ELF-1 (cell line): ENCODE measurements around the gene G6PC3.

Experiments
- DNase-seq: peaks from one replicate; pipeline ENCODE4 v3.0.0-alpha.2; 2016; ENCODE audit warnings: low read depth, low spot score

G6PC3 gene

DNA sequence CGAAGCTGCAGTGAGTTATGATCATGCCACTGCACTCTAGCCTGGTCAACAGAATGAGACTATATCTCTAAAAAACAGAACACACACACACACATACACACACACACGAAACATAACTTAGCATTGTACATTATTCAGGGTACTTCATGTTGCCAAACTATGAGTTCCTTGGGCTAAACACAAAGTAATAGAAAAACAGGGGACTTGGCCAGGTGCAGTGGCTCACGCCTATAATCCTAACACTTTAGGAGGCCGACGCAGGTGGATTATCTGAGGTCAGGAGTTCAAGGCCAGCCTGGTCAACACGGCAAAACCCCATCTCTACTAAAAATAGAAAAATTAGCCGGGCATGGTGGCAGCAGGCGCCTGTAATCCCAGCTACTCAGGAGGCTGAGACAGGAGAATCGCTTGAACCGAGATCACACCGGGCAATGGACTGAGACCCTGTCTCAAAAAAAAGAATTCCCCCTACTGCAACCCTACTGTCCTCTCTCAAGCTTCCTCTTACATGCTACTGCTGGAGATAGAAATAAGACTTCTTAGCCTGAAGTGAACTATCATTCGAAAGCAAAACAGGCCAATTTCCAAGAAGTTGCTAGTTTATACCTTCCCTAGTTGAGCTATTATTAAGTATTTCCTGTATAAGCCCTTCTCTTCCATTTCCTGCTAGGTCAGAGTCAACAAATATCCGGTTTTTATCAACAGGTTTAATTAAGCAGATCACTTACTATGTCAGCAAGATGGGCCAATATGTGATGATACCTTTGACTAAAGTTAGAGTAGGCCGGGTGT is 11.2 kb upstream of the G6PC3 start:
- no peak for DNase-seq

DNA sequence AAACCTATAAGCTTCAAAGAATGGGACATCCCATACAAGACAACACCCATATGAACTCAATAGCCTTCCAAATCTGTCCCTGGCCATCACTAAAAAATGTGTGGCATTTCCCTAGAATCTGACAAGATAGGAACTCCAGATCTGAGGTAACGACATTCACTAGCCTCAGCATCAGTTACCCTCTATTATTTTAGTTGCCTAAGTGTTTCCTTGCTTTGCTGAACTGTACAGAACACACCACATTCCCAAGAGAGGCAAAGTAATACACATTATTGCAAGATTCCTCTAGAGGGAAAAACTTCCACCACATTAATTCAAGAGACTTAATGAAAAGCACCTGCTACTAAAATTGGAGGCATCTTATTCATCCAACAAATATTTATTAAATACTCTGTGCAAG is 9.1 kb upstream of the G6PC3 start:
- DNase-seq = no peak

DNA sequence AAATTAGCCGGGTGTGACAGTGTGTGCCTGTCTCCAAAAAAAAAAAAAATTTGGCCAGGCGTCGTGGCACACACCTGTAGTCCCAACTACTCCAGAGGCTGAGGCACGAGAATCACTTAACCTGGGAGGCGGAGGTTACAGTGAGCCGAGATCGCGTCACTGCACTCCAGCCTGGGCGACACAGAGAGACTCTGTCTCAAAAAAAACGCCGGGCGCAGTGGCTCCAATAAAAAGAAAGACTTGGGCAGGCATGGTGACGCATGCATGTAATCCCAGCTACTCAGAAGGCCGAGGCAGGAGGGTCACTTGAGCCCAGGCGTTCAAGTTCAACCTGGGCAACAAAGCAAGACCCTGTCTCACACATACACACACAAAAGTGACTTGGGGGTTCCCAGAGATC is 7.7 kb upstream of the G6PC3 start:
- no peak for DNase-seq

DNA sequence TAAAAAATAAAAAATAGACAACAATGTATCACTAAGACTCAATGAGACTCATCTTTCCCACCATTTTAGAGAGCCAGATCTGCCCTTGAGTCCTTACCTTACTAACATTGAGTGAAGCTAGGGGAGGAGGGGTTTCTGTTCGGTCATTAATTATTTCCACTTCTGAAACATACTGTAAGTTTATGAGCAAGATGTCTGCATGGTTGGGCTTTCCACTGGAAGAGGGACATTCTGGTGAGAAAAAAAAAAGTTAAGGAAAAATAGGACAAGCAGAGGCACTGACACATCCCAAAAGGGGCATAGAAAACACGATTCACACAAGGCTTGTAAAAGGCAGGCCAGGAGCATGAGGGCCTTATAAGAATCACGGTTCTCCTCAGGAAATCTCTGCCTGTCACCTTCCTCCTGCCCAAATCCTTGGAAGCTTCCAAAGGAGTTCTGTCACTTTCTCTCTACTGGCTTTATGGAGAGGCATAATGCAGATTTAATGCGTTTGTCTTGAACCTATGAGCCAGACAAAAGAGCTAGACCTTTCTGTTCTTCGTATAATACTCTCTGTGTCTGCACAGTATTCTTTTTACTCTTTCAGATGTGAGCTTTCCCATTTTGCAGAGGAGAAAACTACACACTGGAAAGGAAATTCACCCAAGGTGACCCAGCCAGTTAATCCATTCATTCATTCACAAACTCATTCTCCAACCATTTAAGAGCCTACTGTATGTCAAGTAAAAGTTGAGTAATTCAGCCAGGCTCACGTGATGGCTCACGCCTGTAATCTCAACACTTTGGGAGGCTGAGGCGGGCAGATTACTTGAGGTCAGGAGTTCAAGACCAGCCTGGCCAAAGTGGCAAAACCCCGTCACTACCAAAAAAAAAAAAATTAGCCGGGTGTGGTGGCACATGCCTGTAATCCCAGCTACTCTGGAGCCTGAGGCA is 6.6 kb upstream of the G6PC3 start:
- no peak for DNase-seq

DNA sequence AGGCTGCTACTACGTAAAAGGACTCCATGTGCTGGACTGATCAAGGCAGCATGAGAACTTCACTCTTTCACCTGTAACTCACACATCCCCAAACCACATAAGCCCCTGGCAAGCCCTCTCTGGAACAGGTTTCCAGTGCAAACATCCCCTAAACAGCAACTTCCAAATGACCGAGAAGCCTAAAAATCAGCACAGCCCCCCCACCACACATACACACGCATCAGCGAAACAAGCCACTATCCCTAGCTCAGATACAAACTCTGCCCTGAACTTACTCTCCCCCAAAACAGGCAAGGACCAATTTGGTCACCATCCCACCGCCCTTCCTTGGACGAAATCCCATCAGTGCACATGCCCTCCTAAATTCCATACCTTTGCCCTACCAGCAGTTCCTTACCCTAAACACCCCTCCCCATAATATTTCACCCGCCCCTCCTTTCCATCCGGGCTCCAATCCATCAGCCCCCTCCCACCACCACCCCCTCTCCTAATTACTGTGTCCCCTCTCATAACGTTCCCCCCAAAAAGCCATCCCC is 4.8 kb upstream of the G6PC3 start:
- DNase-seq = no peak

DNA sequence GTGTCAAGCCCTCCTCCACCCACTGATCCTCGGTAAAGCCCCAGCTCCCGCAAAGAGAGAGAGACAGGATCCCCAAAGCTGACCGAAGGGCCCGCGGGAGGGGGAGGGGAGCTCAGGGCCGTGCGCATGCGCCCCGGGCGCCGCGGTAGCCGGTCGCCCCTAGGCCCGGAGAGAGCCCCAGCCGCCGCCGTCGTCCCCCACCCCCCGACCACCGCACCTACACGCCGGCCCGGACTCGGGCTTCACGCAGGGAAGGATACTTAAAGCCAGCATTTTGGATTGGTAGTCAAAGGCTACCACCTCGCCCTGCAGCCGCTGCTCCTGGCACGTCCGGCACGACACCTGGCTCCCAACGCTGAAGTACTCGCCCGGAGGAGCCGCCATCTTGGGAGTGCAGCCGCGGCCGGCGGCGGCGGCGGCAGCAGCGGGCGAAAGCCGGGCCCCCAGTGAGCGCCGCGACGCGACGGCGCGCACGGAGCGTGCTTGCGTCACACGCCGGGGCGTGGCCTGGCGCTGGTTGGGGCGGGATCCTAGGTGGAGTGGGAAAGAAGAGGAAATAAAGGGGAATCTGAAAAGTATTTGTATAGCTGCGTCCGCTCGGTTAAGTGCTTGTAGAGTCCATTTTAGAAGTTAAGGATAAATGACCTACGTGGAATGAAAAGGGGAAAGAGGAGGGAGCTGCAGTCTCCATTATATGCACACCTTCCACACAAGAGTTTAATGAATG is 4.2 kb upstream of the G6PC3 start, which contains the start of gene LSM12:
Gene LSM12, minus strand, starts transcription at position 468 of the 727 bp plus-strand sequence. Its CDS starts 84 bp downstream, at position 384.
- peak; percentile 95 for DNase-seq

DNA sequence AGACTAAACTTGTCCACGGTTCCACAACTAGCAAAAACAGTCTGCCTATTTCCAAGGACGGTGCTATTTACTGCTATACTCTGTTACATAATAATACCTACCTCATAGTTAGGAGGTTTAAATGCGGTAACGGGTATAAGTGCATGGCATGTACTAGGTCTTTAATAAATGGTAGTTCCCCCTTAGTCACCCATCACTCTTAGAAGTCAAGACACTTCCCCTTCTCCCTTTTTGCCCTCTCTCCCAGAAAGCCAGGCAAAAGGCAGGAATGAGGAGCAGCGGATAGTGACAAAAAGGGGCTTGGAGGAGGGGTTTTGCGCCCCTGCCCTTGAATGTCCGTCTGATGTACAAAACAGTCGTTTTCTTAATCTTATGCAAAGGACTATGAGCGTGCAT is 3.0 kb upstream of the G6PC3 start:
- no peak for DNase-seq

DNA sequence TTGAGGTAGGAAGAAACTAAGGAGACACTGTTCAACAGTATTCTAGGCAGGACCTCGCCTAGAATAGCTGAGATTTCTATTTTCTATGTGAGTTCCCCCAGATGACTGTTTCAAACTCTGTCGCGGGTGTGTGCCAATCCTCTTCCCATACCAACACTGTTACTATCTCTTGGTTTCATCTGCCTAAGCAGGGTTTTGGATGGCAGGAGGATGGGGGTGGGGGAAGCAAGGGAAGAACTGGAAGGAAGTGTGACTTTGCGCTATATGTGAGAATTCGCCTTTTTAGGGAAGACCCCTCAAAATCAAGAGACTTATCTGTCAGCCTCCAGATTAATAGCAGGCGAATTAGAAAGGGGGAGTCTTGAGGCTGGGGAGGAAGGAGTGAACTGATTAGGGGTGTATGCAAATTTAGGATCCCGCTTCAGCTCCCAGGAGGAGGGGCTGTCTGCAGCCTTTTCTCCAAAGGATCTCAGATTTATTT is 521 bp upstream of the G6PC3 start:
- peak; percentile 61 for DNase-seq

DNA sequence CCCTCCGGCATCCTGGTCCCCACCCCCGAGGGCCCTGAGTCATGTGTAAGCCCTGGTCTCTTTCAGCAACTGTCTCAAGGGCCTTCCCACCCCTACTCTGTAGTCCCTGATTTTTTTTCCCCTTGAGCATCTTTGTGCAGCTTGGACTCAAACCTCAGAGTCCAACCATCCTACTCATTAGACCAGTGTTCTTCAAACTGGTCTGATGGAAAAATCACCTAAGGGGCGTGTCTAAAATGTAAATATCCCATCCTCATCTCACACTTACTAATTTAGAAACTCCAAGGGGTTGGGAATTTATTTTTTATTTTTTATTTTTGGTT is 624 bp downstream of the G6PC3 start:
- DNase-seq = no peak

DNA sequence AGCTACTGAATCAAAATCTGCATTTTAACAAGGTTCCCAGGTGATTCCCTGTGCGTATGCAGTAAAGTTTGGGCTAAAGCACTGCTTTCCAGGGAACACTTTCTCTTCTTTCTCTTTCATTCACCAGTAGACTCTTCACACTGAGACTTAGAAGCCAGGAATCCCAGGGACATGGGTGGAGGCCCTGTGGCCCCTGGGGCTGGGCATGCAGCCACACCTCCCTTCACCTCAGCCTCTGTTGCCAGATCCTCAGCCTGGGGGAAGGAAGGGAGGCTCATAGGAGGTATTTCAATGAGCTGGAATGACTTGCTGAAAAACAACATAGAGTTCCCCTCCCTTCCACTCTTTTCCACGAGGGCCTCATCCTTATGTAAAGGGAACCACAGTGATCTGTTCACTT is 1.2 kb downstream of the G6PC3 start:
- peak; percentile 85 for DNase-seq

DNA sequence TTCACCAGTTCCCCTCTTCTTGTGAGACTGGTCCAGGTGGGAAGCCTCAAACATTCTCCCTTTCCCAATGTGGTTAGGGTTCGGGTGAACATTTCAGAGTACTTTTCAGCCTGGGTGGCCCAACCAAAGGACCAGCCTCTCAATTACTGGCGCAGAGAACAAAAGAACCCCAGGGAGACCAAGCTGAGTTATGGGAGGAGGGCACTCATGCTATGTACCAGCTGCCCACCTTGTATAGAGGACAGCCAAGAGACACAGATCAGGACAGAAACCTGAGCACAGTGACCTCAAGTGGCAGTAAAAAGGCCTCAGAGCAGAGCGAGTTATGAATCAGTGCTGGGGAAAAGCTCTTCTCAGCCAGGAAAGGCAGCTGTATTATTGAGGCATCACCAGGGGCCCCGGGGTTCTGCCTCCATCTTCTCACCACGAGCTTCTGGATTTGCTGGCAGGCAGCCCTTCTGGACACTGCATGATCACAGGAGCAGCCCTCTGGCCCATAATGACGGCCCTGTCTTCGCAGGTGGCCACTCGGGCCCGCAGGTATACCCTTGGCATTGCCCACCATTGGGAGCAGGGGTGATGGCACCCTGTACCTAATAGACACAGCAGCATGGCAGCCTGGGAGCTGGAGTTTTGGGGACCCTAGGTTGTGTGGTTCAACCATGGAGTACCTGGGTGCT is 3.8 kb downstream of the G6PC3 start:
- no peak for DNase-seq

DNA sequence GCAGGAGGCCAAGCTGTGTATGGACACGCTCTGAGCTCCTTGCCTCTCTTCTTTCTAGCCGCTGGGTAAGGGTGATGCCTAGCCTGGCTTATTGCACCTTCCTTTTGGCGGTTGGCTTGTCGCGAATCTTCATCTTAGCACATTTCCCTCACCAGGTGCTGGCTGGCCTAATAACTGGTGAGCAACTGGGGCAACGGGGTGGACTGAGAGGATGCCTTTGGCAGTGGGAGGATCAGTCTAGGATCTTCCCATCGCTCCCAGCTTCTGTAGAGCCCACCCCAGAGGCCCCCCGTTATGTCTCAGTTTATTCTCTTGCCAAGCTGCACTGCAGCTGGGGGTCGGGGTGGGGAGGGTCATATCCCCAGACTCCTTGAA is 4.4 kb downstream of the G6PC3 start:
- no peak for DNase-seq

DNA sequence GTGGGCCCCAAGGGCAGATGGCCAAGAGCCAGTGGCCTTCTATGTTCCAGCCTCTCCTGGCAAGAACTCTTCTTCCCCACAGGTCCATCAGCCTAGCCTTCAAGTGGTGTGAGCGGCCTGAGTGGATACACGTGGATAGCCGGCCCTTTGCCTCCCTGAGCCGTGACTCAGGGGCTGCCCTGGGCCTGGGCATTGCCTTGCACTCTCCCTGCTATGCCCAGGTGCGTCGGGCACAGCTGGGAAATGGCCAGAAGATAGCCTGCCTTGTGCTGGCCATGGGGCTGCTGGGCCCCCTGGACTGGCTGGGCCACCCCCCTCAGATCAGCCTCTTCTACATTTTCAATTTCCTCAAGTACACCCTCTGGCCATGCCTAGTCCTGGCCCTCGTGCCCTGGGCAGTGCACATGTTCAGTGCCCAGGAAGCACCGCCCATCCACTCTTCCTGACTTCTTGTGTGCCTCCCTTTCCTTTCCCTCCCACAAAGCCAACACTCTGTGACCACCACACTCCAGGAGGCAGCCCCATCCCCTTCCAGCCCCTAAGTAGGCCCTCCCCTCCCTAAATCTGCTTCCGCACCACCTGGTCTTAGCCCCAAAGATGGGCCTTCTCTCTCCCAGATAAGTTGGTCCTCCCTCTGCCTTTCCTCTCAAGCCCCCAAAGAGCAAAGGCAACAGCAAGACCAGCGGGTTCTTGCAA is 5.2 kb downstream of the G6PC3 start:
- no peak for DNase-seq

DNA sequence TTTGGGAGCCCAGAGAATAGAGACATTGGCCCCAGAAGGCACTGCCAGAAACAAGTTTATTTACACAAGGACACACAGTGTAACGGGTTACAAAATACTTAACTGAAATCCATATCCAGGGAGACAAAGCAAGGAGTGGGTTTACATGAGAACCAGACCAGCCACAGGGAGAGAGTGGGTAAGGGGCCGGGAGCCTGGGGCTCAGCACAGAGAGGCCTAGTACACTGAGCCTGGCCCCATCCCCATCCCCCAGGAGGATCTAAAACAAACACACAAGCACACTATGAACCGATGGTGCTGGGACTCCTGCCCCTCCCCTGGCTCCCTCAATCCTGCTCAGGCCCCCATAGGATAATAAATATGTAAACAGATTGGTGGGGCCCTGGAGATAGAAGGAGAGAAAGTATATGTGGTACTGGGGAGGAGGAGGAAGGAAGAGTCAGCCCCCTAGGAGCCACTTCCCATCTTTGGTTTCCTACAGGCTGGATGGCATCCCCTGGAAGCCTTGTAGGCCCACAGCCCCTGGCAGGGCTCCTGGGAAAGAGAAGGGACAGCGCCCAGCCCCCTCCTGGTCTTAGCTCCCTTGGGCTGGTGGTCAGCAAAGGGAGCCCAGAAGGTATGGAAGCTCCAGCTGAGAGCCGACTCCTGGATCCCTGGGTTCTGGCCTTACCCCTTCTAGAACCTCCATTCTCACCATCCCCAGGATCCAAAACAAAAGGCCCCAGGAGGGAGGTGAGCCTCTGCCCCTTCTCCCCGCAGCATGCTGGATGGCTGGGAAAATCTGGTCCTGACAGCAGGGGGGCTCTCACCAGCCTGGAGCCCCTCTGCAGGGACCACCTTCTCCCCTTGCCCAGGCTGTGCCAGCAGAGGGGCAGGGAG is 6.4 kb downstream of the G6PC3 start:
- no peak for DNase-seq

DNA sequence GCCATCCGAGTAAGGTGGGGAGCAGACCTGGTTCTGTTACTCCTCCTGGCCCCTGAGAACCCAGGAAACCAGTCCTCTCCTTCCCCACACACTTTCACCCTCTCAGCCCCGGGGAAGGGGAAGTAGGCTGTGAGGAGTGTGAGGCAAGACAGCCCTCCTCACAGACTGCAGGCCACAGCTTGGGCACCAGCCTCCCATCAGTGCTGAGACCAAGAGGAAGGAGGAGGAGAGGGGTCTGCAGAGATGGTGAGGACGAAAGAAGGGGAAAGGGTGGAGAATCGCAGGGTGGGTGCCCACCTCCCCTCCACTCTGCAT is 7.0 kb downstream of the G6PC3 start:
- no peak for DNase-seq

DNA sequence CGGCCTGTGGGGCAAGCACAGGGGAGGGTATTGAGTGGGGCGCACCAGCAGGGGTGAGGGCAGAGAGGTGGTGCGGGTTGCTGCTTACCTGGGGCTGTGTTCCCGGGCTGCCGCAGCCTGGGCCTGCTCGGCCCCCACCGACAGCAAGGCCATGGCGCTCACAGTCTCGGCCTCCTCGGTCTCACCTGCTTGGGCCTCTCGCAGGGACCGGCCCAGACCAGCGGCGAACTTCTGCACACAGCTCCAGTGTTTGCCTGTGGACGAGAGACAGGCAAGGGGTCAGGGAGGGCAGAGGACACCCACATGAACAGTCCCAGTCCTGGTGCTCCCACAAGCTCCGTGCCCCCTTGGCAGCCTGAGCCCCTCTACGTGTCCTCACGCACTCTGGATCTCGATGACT is 7.9 kb downstream of the G6PC3 start:
- DNase-seq = no peak

DNA sequence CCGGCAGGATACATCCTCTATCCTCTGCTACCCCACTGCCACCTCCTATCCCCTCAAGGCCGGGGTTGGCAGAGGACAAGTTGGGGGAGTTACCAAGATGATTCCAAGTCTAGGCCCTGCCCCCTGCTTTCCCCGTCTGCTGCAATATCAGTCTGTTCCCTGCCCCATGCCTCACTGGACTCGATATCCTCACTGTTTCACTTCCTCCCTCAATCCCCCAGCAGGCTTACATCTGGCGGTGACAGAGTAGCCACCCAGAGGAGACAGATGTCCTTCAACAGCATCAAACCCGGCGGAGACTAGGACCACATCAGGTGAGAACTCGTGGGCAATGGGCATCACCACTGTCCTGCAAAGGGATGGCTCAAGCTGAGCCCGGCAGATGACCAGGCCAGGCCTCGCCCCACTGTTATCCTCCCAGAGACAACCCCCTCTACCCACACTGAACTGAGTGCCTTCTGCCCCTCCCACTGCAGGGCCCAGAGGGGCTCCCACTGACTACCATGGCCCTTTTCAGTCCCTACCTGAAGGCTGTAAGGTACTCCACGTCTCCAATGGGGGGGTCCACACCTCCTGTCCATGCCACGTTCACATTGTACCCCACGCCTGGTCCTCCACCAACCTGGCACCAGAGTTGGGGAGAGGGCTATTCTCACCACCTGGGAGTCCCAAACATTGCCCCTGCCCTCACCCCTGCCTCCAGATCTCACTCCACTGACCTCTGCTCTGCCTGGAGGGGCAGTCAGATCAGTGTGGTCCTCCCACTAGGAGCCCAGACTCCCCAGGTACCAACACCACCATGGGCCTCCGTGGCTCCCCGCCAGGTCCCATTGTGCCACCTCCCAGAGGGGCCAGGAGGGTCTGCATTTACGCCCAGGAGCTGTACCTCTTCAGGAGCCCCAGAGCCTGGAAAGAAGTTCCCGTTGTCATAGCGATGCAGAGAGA is 9.6 kb downstream of the G6PC3 start:
- DNase-seq = no peak

DNA sequence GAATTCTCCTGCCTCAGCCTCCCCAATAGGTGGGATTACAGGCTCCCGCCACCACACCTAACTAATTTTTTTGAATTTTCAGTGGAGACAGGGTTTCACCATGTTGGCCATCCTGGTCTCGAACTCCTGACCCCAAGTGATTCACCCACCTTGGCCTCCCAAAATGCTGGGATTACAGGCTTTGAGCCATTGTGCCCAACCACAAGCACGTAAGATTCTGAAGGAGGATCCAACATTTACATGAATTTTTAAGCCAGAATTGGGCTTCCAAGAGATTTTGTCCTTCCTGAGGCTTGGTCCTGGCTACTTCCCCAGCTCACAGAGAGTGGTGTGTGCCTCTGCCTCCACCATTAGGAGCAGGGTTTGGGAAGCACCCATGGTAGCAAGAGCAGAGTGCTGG is 11.1 kb downstream of the G6PC3 start:
- DNase-seq = no peak
